HEK293T (cell line): ENCODE results near the gene FTO.

ENCODE experiments used
- ARNT ChIP-seq: fragments of 450-650 bp; IDR thresholded peaks from 2 replicates; pipeline ENCODE4 v1.6.1; 2017; ENCODE audit warnings: mild to moderate bottlenecking
- BHLHE40 ChIP-seq: fragments of 450-650 bp; IDR thresholded peaks from 2 replicates; pipeline ENCODE4 v1.6.1; 2016; ENCODE audit warnings: mild to moderate bottlenecking, moderate library complexity, borderline replicate concordance
- ELF4 ChIP-seq: fragments of 450-650 bp; IDR thresholded peaks from 2 replicates; pipeline ENCODE4 v1.6.1; 2017; ENCODE audit warnings: antibody characterized with exemption
- FOXA1 ChIP-seq: fragments of 450-650 bp; IDR thresholded peaks from 2 replicates; pipeline ENCODE4 v1.6.1; 2016; ENCODE audit warnings: mild to moderate bottlenecking
- FOXK2 ChIP-seq: fragments of 450-650 bp; IDR thresholded peaks from 2 replicates; pipeline ENCODE4 v1.6.1; 2016; ENCODE audit warnings: mild to moderate bottlenecking
- FOXM1 ChIP-seq: fragments of 450-650 bp; IDR thresholded peaks from 2 replicates; pipeline ENCODE4 v1.6.1; 2017; ENCODE audit warnings: mild to moderate bottlenecking, borderline replicate concordance
- HDGF ChIP-seq: fragments of 450-650 bp; IDR thresholded peaks from 2 replicates; pipeline ENCODE4 v1.6.1; 2017; ENCODE audit warnings: antibody characterized with exemption, borderline replicate concordance
- L3MBTL2 ChIP-seq: fragments of 450-650 bp; conservative IDR thresholded peaks from 2 replicates; pipeline ENCODE4 v1.6.1; 2016; ENCODE audit warnings: mild to moderate bottlenecking
- LEF1 ChIP-seq: fragments of 450-650 bp; IDR thresholded peaks from 2 replicates; pipeline ENCODE4 v1.6.1; 2017; ENCODE audit warnings: mild to moderate bottlenecking, borderline replicate concordance
- NFRKB ChIP-seq: fragments of 450-650 bp; IDR thresholded peaks from 2 replicates; pipeline ENCODE4 v1.6.1; 2016; ENCODE audit warnings: mild to moderate bottlenecking, moderate library complexity
- SP1 ChIP-seq: fragments of 450-650 bp; IDR thresholded peaks from 2 replicates; pipeline ENCODE4 v1.6.1; 2017
- SUZ12 ChIP-seq: fragments of 450-650 bp; IDR thresholded peaks from 2 replicates; pipeline ENCODE4 v1.6.1; 2016; ENCODE audit warnings: mild to moderate bottlenecking
- TARDBP ChIP-seq: fragments of 450-650 bp; IDR thresholded peaks from 2 replicates; pipeline ENCODE4 v1.6.1; 2016
- ZNF384 ChIP-seq: fragments of 450-650 bp; IDR thresholded peaks from 2 replicates; pipeline ENCODE4 v1.6.1; 2016

DNA sequence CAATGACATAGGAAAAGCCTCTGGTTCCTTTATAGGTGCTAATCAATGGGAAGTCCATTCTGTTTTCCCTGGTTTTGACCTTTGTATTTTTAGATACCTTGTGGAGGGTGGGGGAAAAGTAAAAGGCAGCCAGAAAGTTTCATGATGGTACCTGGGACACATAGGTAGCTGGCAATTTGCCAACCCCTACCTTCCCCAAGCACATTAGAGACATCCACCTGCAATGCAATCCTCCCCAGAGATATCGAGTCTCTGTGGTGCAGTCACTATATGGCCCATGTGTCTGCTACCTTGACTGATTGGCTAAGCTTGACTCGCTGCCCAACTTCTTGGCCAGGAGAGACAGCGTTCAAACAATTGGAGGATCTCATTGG, 496.2 kb downstream of the FTO start:
- TF ChIP-seq FOXK2 (no peak), ELF4 (no peak), L3MBTL2 (no peak), TARDBP (no peak), NFRKB (no peak), SP1 (no peak), HDGF (no peak), FOXM1 (no peak), SUZ12 (no peak), LEF1 (no peak), ZNF384 (no peak), ARNT (no peak), BHLHE40 (no peak), FOXA1 (no peak)
